Measurements from ENCODE around the gene HDAC9. TPM values are rescaled to one million over a fixed set of nuclear protein-coding genes. Genes with fewer than 3 reads are reported as not detected.

Gene HDAC9
- total RNA-seq, 1 experiment from 2014 or later: 11.3 TPM

DNA sequence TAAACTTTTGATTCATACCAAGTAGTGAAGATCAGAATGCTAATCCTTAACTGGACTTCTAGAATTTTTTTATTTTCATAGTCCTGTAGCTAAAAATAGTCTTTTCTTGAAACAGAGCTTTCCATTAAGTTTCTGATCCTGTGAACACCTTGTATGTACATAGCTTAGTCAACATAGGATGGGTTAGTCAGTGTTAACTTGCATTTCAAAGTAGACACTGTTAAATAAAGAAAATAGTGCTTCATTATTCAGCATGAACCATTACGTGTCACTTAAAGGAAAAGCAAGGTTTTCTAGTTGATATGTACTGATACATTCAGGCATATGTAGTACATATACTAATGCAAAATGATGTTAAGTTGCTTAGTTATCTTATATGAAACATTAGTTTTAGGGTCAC lies 7.5 kb upstream of the HDAC9 start:
- H3K27ac Mint-ChIP-seq (ENCODE audit: low read depth, unreplicated experiment): no peak overlapping the region
- CTCF ChIA-PET: interaction anchor here (0.8 to 1.3 kb wide), 3 partner anchors 9 to 73 kb away, joined by 3 read pairs; no protein-coding TSS in a partner anchor

DNA sequence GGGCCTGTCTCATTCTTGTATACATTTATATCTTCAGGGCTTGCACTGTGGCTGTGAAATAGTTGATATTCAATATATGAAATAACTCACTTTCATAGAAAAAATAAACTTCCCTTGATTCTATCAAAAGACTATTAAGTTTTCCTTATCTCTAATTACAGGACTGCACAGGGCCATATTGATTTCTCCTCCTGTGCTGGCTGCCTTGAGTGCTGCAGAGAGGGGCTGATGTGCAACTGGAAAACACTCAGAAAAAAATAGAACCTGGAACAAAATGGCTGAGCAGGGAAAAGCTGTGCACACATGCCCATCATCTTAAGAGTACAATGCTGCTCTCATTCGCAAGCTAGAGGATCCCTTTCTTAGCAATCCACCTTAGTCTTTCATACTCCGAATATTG lies 5.9 kb upstream of the HDAC9 start:
- no peaks in the 10 kb centered on the region for H3K4me1 Mint-ChIP-seq (ENCODE audit: insufficient read depth, unreplicated experiment)
- no peak overlapping the region for H3K27ac Mint-ChIP-seq (ENCODE audit: low read depth, unreplicated experiment)
- no TSS peak for BruUV-seq (replicated peaks)
- TF ChIP-seq, protein P1, sequence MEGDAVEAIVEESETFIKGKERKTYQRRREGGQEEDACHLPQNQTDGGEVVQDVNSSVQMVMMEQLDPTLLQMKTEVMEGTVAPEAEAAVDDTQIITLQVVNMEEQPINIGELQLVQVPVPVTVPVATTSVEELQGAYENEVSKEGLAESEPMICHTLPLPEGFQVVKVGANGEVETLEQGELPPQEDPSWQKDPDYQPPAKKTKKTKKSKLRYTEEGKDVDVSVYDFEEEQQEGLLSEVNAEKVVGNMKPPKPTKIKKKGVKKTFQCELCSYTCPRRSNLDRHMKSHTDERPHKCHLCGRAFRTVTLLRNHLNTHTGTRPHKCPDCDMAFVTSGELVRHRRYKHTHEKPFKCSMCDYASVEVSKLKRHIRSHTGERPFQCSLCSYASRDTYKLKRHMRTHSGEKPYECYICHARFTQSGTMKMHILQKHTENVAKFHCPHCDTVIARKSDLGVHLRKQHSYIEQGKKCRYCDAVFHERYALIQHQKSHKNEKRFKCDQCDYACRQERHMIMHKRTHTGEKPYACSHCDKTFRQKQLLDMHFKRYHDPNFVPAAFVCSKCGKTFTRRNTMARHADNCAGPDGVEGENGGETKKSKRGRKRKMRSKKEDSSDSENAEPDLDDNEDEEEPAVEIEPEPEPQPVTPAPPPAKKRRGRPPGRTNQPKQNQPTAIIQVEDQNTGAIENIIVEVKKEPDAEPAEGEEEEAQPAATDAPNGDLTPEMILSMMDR (IDR thresholded peaks at IDR 0.05; ENCODE audit: unreplicated experiment): no peak
- no peaks in the 10 kb centered on the region for H3K9me3 Mint-ChIP-seq (ENCODE audit: unreplicated experiment)
- POLR2A ChIA-PET: interaction anchor here (1.3 kb wide), 1 partner anchor 19 kb away, joined by 3 read pairs; no protein-coding TSS in a partner anchor
- DNase-seq (ENCODE audit: unreplicated experiment): no peak
- H3K4me3 Mint-ChIP-seq (ENCODE audit: unreplicated experiment): no peak overlapping the region
- CTCF ChIA-PET: no interaction called here
- H3K36me3 Mint-ChIP-seq (ENCODE audit: insufficient read depth, unreplicated experiment): no peaks in the 10 kb centered on the region
- no peaks in the 10 kb centered on the region for H3K27me3 Mint-ChIP-seq (ENCODE audit: insufficient read depth, unreplicated experiment)
- intact Hi-C loops (cut with micrococcal nuclease): no loop called here

More for the DNA sequence above, 7.5 kb upstream of the HDAC9 start:
- no peak for DNase-seq (ENCODE audit: unreplicated experiment)
- TF ChIP-seq, protein P1 (IDR thresholded peaks at IDR 0.05; ENCODE audit: unreplicated experiment): no peak
- POLR2A ChIA-PET: interaction anchor here (1.3 kb wide), 1 partner anchor 20 kb away, joined by 3 read pairs; no protein-coding TSS in a partner anchor
- Mint-ChIP-seq H3K27me3 (ENCODE audit: insufficient read depth, unreplicated experiment) (no peaks in the 10 kb centered on the region), H3K4me3 (ENCODE audit: unreplicated experiment) (no peak overlapping the region), H3K36me3 (ENCODE audit: insufficient read depth, unreplicated experiment) (no peaks in the 10 kb centered on the region), H3K9me3 (ENCODE audit: unreplicated experiment) (no peaks in the 10 kb centered on the region), H3K4me1 (ENCODE audit: insufficient read depth, unreplicated experiment) (no peaks in the 10 kb centered on the region)
- intact Hi-C loops (cut with micrococcal nuclease): no loop called here
- BruUV-seq (replicated peaks): no TSS peak

DNA sequence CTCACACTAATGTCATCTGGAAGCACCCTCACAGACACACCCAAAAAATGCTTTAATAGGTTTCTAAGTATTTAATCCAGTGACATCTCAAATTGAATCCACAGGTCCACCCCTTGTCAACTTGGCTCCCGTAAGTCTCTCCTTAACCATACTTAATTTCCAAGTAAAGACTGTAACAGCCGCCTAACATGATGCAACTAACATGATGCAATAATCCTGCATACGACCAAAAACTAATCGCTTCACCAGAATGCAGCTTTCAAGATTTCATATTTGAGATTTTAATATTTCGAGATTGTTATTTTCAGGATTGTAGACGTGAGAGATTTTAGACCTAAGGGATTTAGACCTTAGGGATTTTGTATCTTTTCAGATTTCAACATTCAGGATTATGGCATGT lies 3.7 kb upstream of the HDAC9 start:
- H3K36me3 Mint-ChIP-seq (ENCODE audit: insufficient read depth, unreplicated experiment): no peaks in the 10 kb centered on the region
- H3K27ac Mint-ChIP-seq (ENCODE audit: low read depth, unreplicated experiment): no peak overlapping the region
- no peaks in the 10 kb centered on the region for H3K27me3 Mint-ChIP-seq (ENCODE audit: insufficient read depth, unreplicated experiment)
- BruUV-seq (replicated peaks): no TSS peak
- TF ChIP-seq, protein P1 (IDR thresholded peaks at IDR 0.05; ENCODE audit: unreplicated experiment): no peak
- peaks cover 6% of the 10 kb centered on the region for H3K4me1 Mint-ChIP-seq (ENCODE audit: insufficient read depth, unreplicated experiment)
- CTCF ChIA-PET: no interaction called here
- POLR2A ChIA-PET: interaction anchor here (1.2 kb wide), 1 partner anchor 16 kb away, joined by 3 read pairs; no protein-coding TSS in a partner anchor
- H3K4me3 Mint-ChIP-seq (ENCODE audit: unreplicated experiment): no peak overlapping the region
- intact Hi-C loops (cut with micrococcal nuclease): no loop called here
- no peaks in the 10 kb centered on the region for H3K9me3 Mint-ChIP-seq (ENCODE audit: unreplicated experiment)
- DNase-seq (ENCODE audit: unreplicated experiment): no peak

DNA sequence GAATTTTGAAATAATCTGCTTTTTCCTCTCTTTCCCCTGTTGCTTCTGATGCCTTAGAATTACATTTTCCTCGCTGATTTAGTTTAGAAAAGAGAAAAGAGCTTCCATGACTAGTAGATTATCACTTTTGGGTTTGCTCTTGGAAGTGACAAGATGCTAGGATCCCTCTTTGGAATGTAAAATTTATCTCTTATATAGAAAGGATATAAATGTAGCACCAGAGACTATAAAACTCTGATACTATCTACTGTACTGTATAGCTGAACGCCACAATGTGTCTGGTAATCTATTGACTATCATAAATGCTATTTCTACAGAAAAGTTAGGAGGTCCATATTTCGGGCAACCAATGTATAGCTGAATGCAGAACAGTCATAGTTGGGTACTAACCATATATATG lies 1.1 kb upstream of the HDAC9 start:
- intact Hi-C loops (cut with micrococcal nuclease): no loop called here
- ChIA-PET CTCF (interaction anchor here (1.0 kb wide), 1 partner anchor 136 kb away, joined by 3 read pairs; no protein-coding TSS in a partner anchor), POLR2A (interaction anchor here (1.1 to 1.9 kb wide), 2 partner anchors 15 to 91 kb away, joined by 3 to 20 read pairs; no protein-coding TSS in a partner anchor)
- Mint-ChIP-seq H3K4me3 (ENCODE audit: unreplicated experiment) (no peak overlapping the region), H3K36me3 (ENCODE audit: insufficient read depth, unreplicated experiment) (no peaks in the 10 kb centered on the region), H3K27ac (ENCODE audit: low read depth, unreplicated experiment) (no peak overlapping the region), H3K27me3 (ENCODE audit: insufficient read depth, unreplicated experiment) (no peaks in the 10 kb centered on the region), H3K9me3 (ENCODE audit: unreplicated experiment) (no peaks in the 10 kb centered on the region), H3K4me1 (ENCODE audit: insufficient read depth, unreplicated experiment) (peaks cover 6% of the 10 kb centered on the region)
- BruUV-seq (replicated peaks): no TSS peak
- DNase-seq (ENCODE audit: unreplicated experiment): no peak
- TF ChIP-seq, protein P1 (IDR thresholded peaks at IDR 0.05; ENCODE audit: unreplicated experiment): no peak

All from MCF 10A (cell line).